Testis (tissue), 3 donors: ENCODE data around the gene CCSAP. TPM values are rescaled to one million over a fixed set of nuclear protein-coding genes. Genes with fewer than 3 reads are reported as not detected.
"Not testable (repeated sequence)": the region's sequence is repeated elsewhere in the genome, so short reads cannot be mapped to it uniquely, and the experiment has no call there.

ENCODE experiments used
- DNase-seq: peaks from one replicate; pipeline ENCODE4 v3.0.0-alpha.2; 2019
- H3K27ac ChIP-seq, 2 donors: fragments of 200-600 bp; sonication (generic); one replicate each; pipeline ENCODE4 v1.5.1; 2019
- H3K27me3 ChIP-seq: fragments of 200-600 bp; sonication (generic); one replicate; pipeline ENCODE4 v1.5.1; 2019
- H3K36me3 ChIP-seq: fragments of 200-600 bp; sonication (generic); one replicate; pipeline ENCODE4 v1.5.1; 2017; ENCODE audit warnings: low read depth; ENCODE audit errors: missing control alignments
- H3K4me1 ChIP-seq: fragments of 200-600 bp; sonication (generic); one replicate; pipeline ENCODE4 v1.5.1; 2019
- H3K4me3 ChIP-seq, 2 donors: fragments of 200-600 bp; sonication (generic); one replicate each; pipeline ENCODE4 v1.5.1; 2017 to 2019
- H3K9me3 ChIP-seq: fragments of 200-600 bp; sonication (generic); one replicate; pipeline ENCODE4 v1.5.1; 2017
- POLR2A ChIP-seq: fragments of 450-650 bp; IDR thresholded peaks from one replicate; pipeline ENCODE4 v1.6.1; 2017; ENCODE audit warnings: antibody characterized with exemption, mild to moderate bottlenecking, moderate library complexity
- WGBS, 2 donors: methylation state at CpG; one replicate each; pipeline ENCODE4 v1.1.5; 2018; 5-methylcytosine and 5-hydroxymethylcytosine counted together
- intact Hi-C: fragments of 100-400 bp; cut with DNase I; formaldehyde crosslinking; loops from one replicate; pipeline ENCODE4 v1.15.1; 2023; ENCODE audit warnings: low total_unique reads
- polyA plus RNA-seq: library from polyadenylated mRNA; stranded (reverse); fragments of 350-450 nt; fragmentation: Illumina TruSeq; extraction: RNeasy Lipid Tissue Mini Kit (QIAGEN cat#74804); gene quantifications from one replicate; pipeline ENCODE4 v1.2.3, GENCODE V29; 2014; ENCODE audit warnings: low read depth, low replicate concordance; ENCODE audit not compliant: insufficient read depth
- total RNA-seq, 2 donors: library from RNA; depleted of rRNA; stranded (reverse); fragments of >200 nt; gene quantifications; one replicate each; pipeline ENCODE4 v1.2.3, GENCODE V29; 2016
- TF ChIP-seq, protein P1 (sequence below), 3 experiments: fragments of 450-650 bp in 2 of 3; fragments of 200-600 bp in 1 of 3; sonication (generic) in 1 of 3; IDR thresholded peaks; one replicate each; pipeline ENCODE4 v1.5.1; 2016 to 2019; ENCODE audit warnings: antibody characterized with exemption in 3 of 3, mild to moderate bottlenecking in 2 of 3, moderate library complexity in 1 of 3

Gene CCSAP
- total and polyA plus RNA-seq, 3 donors from 2014 or later, result 3.2 to 4.1 (median 3.7) TPM

DNA sequence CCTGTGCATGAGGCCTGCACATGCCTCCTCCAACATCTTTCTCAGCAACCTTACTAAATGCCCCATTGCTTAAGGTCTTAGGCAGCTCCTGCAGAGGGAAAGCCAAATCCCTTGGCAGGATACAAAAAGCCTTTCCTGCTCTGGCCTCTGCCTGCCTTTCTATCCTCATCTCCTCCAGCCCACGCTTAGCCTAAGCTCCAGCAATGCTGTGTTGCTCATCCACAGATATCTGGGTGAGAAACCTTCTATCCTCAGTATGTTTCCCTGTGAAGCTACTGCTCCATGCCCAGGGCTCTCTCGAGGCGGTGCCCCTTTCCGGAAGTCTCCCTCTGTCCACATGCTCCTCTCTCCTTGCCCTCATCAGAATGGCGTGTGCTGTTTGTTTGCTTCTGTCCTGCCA is 37.0 kb upstream of the CCSAP start:
- H3K36me3 ChIP-seq, result no peaks in the 10 kb centered on the region
- no peak for DNase-seq
- TF ChIP-seq POLR2A, result no peak
- TF ChIP-seq, protein P1, sequence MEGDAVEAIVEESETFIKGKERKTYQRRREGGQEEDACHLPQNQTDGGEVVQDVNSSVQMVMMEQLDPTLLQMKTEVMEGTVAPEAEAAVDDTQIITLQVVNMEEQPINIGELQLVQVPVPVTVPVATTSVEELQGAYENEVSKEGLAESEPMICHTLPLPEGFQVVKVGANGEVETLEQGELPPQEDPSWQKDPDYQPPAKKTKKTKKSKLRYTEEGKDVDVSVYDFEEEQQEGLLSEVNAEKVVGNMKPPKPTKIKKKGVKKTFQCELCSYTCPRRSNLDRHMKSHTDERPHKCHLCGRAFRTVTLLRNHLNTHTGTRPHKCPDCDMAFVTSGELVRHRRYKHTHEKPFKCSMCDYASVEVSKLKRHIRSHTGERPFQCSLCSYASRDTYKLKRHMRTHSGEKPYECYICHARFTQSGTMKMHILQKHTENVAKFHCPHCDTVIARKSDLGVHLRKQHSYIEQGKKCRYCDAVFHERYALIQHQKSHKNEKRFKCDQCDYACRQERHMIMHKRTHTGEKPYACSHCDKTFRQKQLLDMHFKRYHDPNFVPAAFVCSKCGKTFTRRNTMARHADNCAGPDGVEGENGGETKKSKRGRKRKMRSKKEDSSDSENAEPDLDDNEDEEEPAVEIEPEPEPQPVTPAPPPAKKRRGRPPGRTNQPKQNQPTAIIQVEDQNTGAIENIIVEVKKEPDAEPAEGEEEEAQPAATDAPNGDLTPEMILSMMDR (IDR thresholded peaks at IDR 0.05), result no peak
- WGBS, 2 donors, result 64 to 78% methylated on average over 5 of the region's 5 CpGs
- intact Hi-C loops, result no loop called here
- H3K27ac ChIP-seq, result no peak overlapping the region
- no peaks in the 10 kb centered on the region for H3K9me3 ChIP-seq
- no peak overlapping the region for H3K4me3 ChIP-seq
- no peaks in the 10 kb centered on the region for H3K4me1 ChIP-seq
- no peaks in the 10 kb centered on the region for H3K27me3 ChIP-seq

DNA sequence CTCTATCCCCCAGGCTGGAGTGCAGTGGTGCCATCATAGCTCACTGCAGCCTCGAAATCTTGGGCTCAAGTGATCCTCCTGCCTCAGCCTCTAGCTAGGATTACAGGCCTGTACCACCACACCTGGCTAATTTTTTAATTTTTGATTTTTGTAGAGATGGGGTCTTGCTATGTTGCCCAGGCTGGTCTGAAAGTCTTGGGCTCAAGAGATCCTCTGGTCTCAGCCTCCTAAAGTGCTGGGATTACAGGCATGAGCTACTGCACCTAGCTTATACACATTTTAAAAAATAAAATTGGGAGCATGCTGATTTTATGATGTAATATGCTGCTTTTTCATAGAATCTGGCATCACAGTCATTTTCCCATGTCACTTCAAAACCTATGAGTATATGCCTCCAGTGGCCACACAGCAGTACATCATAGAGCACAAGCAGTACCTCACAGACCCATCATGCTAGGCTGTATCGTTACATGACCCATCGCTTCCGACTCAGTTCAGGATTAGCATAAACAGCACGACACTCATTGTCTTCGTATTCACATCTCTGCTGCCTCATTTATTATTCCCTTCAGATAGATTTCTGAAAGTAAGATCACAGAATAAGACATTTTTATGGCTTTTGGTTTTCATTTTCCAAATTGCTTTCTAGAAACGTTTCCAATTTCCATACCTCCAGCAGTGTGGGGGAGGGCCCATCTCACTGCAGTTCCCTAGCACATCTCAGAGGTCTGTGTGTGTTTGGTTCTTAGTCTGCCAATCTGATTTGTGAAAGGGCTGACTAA is 35.9 kb upstream of the CCSAP start:
- 68 to 72% methylated on average over 7 of the region's 7 CpGs for WGBS, 2 donors
- no peak for DNase-seq
- Histone ChIP-seq H3K4me3 (no peak overlapping the region), H3K9me3 (no peaks in the 10 kb centered on the region), H3K27me3 (no peaks in the 10 kb centered on the region), H3K27ac (no peak overlapping the region), H3K36me3 (no peaks in the 10 kb centered on the region), H3K4me1 (no peaks in the 10 kb centered on the region)
- intact Hi-C loops, result no loop called here
- TF ChIP-seq, protein P1 (IDR thresholded peaks at IDR 0.05), result no peak
- TF ChIP-seq POLR2A, result no peak

DNA sequence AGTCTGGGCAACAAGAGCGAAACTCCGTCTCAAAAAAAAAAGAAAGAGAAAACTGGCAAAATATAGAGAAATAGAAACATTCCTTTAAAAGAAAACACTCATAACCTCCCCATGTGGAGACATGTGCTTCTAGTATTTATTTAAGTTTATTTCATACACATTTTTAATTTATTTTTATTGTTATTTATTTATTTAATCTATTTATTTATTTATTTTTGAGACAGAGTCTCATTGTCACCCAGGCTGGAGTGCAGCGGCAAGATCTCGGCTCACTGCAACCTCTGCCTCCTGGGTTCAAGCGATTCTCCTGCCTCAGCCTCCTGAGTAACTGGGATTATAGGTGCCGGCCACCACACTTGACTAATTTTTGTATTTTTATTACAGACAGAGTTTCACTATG is 35.2 kb upstream of the CCSAP start:
- H3K27me3 ChIP-seq, DNase-seq, intact Hi-C loops, H3K27ac ChIP-seq, H3K4me3 ChIP-seq, H3K9me3 ChIP-seq, H3K4me1 ChIP-seq, H3K36me3 ChIP-seq: not testable (repeated sequence)
- WGBS, 2 donors, result 92 to 96% methylated on average over 6 of the region's 6 CpGs

DNA sequence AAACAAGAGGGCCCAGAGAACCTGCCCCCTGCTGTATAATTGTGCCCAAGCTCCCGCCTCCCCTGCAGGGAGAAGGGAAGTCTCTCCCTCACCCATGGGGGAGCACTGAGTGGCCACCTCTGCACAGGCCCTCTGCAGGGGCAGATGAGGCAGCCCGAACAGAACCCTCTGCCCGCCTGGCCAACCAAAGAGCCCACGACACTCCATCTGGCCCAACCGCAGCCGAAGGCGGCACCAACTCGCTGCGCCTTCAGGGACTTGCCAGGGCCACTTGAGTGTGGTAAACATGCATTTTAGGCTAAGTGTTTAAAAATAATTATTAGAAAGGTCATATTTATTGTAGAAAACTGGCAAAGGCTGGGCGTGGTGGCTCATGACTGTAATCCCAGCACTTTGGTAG is 34.6 kb upstream of the CCSAP start:
- H3K9me3 ChIP-seq, result no peaks in the 10 kb centered on the region
- intact Hi-C loops, result no loop called here
- no peak overlapping the region for H3K4me3 ChIP-seq
- H3K27me3 ChIP-seq, result no peaks in the 10 kb centered on the region
- H3K27ac ChIP-seq, result no peak overlapping the region
- H3K36me3 ChIP-seq, result no peaks in the 10 kb centered on the region
- H3K4me1 ChIP-seq, result no peaks in the 10 kb centered on the region
- DNase-seq, result no peak
- 92 to 94% methylated on average over 9 to 10 of the region's 10 CpGs for WGBS, 2 donors
- TF ChIP-seq POLR2A, result no peak
- TF ChIP-seq, protein P1 (IDR thresholded peaks at IDR 0.05), result no peak

- no peak for DNase-seq
- Histone ChIP-seq H3K4me3 (no peak overlapping the region), H3K27ac (no peak overlapping the region), H3K4me1 (no peaks in the 10 kb centered on the region), H3K9me3 (no peaks in the 10 kb centered on the region), H3K36me3 (no peaks in the 10 kb centered on the region), H3K27me3 (no peaks in the 10 kb centered on the region)
- intact Hi-C loops, result no loop called here
- TF ChIP-seq POLR2A, result no peak
- TF ChIP-seq, protein P1 (IDR thresholded peaks at IDR 0.05), result no peak
- WGBS, 2 donors, result 89 to 90% methylated on average over 6 of the region's 6 CpGs
Measured at GRCh38 chr1:229376521-229376920, 33.7 kb upstream of the CCSAP start.
